HG03095 (cell line): ENCODE data around the gene USP48.
"Not testable (repeated sequence)": the region's sequence is repeated elsewhere in the genome, so short reads cannot be mapped to it uniquely, and the experiment has no call there.

Experiments used
- ATAC-seq: cut with Tn5 transposase; IDR thresholded peaks from one replicate; pipeline ENCODE4 v1.9.1; 2021; ENCODE audit warnings: moderate library complexity; ENCODE audit not compliant: unreplicated experiment

The USP48 gene

DNA sequence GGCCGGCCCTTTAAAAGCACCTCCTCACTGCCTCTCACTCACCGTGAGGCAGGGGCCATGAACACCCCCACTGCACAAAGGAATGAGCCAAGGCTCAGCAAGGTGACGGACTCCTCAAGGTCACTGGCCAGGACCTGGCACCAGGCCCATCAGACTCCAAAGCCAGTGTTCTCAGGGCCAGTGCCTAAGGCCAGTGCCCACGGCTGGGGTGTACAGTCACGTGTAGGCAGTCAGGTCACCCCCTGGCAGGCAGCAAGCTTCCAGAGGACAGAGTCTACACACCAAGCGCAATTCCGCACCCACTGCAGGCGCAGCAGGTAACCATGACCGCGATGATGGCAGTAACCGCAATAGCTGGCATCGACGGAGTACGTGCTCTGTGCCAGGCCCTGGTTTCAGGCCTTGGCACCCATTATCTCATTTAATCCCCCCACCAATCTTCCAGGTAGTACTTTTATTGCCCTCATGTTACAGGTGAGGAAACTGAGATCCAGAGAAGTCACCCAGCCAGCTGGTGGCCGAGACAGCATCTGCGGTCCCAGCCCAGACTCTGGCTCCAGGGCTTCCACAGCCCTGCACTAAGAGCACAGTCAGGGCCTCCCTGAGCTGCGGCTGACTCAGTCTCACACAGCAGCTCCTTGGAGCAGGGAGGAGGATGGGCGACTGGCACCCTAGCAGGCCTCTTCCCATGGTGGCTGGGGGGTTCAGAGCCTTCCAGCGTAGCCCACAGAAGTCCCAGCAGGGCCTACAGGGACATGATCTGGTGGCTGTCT lies 140.8 kb downstream of the USP48 start:
- ATAC-seq: no peak

DNA sequence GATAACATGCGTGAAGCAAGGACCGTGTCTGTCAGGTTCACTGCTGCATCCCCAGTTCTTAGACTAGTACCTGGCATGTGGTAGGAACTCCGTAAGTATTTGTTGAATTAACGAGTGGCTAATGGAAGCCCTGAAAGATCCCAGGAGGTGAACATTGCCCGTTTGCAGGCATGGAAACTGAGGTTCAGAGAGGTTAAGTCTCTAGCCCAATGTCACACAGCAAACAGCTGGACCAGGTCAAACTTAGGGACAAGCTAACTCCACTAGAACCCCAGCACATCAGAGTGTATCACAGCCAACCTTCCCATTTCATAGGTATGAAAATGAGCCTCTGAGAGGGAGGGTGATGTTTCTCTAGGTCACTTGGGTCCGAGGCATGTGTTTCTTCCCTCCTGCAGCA lies 141.4 kb downstream of the USP48 start:
- no peak for ATAC-seq

DNA sequence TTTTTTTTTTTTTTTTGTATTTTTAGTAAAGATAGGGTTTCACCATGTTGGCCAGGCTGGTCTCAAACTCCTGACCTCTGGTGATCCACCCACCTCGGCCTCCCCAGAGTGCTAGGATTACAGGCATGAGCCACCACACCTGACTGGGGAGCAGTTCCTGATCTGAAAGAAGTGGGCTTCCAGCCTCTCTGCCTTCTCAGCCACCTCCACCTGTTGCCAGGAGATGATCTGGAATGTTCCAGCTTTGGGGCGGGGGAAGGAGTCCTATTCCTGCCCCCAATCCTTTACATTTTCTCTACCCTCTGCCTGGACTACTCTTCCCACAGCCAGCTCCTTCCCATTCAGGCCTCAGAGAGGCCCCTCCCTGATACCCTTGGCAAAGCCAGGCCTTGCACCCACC lies 141.9 kb downstream of the USP48 start:
- ATAC-seq: no peak

DNA sequence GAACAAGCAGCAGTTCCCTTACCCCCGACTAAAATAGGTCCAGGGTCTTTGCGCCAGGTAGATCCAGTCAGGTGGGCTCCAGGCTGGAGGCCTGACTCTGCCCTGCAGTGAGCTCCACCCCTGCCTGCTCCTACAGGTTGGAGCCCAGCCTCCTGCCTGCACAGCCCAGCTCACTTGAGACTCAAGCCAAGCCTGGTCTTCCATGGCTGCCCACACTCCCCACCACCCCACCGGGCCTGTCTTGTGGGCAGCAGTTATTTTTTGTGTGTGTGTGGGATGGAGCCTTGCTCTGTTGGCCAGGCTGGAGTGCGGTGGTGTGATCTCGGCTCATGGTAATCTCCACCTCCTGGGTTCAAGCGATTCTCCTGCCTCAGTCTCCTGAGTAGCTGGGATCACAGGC lies 142.3 kb downstream of the USP48 start:
- ATAC-seq: no peak

DNA sequence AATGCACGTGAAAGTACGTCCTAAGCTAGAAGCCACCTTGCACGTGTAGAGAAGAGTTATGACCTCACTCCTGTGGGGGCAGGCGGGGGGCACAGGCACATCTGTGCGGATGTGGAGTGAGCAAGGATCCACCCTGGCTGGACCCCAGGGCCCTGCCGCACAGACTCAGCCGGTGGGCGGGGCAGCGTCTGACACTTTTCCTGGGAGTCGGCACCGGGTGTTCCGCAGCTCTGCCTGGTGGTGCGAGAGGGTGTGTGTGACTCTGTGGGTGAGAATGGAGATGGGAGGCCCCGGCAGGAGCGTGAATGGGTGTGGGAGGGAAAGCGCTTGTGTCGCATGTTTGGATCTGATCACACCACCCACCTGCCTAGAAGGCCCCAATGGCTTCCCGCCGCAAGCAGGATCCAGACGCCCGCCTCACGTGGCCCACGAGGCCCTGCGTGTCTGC lies 143.3 kb downstream of the USP48 start:
- ATAC-seq: no peak

DNA sequence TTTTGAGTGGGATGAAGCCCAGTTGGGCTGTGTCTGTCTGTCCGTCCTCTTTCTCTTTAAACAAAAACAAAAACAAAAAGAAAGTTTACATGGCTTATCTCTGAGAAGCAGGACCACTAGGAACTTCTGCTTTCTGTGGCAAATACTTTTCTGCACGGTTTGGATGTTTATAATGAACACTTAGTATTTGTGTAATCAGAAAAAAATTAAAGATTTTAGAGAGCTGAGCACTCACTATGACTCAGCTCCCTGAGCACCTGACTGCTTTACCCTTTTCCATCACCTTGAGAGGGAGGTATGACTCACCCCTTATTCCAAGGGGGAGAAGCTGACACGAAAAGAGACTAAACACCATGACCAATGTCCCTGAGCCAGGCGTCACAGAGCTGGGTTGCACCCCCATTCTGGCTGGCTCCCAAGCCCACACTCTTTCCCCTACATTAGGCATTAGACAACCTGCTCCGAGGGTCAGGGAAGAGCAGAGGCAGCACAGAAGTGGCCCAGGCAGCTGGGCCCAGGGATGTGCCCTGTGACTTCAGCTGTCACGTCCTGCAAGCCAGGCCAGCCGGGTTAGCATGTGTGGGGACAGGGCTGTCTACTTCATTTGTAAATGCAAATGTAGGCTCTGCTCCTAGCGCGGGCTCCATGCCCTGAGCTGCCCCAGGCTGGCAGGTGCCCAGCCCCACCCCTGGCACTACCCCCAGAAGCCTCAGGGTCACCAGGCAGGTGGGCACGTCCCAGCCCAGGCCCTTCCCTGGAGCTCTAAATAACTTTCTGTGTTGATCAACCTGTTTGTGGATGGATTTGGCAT lies 144.2 kb downstream of the USP48 start:
- no peak for ATAC-seq

DNA sequence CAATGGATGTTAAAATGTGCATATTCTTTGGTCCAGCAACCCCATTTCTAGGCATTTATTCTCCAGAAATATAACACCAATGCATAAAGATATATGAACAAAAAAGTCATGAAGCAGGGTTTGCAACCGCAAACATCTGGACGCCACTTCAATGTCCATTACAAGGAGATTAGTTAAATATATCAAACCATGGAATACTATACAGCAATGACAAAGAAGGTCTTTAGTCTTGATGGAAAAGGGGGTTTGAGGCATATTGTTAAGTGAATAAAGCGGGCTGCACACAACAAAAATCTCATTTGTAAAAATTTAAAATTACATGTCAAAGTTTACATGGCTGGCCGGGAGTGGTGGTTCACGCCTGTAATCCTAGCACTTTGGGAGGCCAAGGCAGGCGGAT lies 145.4 kb downstream of the USP48 start:
- no peak for ATAC-seq

DNA sequence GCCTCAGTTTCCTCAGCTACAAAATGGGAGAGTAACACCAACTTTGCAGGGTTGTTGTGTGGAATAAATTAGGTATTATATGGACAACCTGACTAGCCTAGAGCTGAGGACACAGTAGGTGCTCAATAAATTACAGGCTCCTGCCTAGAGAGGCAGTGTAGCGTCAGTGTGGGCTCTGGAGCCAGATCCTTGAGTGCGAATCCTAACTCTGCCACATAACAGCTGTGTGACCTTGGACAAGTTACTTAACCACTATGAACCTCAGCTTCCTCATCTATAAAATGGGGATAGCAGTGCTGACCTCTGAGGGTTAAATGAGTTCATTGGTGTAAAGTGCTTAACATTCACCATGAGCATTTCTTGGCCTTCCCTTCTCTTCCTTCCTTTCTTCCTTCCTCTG lies 146.9 kb downstream of the USP48 start:
- no peak for ATAC-seq

DNA sequence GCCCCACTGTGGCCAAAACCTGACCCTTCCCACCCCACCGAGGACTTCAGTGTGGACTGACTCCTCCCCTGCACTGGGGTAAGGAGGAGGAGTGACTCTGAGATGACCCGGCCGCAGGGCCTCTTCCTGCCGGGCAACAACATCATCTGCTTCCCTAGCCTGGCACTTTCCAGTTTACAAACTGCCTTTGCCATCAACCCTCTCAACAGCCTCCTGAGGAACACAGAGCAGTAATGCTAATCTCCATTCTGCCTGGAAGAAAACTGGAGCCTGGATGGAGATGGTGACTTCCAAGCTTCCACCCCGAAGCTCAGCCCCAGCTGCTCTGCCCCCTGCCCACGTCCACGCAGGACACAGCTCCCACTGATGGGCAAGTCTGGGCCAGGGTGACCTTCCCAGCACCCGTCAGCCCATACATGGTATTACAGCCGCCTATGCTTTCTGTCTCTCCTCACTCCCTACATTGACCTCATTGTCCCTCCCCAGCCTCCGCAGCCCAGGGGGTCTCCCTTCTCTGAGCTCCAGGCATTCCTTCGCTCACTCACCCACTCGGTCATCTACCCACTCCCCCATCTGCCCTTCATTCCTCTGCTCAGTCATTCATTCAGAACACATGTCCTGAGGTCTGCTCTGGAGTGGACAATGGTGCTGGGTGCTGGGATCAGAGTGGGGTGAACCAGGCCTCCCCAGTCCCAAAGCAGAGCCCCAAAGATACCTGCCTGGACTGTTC lies 148.0 kb downstream of the USP48 start:
- ATAC-seq: no peak

DNA sequence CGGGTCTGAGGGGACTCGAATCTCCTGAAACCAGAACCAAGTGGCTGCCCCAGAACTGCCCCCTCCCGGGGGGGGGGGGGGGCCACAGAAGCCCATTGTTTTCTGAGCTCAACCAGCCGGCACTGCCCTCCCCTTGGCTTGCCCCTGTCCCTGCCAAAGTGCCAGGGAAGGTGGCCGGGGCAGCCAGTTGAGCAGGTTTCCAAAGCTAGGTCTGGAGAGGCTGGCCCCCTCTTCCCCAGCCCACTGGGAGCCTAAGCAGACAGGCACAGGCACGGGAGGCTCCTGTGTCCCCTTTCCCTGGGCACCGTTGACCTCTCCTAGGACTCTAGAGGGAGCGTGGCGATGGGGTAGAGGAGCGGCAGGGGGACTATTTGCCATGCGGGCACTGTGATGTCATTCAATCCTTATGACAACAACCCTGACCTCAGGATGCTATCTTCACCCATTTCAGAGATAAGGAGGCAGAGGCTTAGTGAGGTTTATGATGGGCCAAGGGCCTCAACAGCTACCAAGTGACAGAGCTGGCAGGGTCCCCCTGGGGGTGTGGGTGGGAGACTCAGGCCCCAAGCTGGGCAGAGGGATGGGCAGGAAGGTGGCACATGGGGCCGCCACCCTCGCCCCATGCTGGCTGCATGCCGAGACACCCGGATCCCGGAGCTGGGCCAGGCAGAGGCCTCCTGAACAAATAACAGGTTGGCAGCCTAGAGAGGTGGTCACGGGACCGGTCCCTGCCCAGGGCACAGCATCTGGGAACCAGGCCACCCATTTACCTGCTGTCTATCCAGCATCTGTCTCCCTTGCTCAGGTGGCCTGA lies 148.8 kb downstream of the USP48 start:
- no peak for ATAC-seq

DNA sequence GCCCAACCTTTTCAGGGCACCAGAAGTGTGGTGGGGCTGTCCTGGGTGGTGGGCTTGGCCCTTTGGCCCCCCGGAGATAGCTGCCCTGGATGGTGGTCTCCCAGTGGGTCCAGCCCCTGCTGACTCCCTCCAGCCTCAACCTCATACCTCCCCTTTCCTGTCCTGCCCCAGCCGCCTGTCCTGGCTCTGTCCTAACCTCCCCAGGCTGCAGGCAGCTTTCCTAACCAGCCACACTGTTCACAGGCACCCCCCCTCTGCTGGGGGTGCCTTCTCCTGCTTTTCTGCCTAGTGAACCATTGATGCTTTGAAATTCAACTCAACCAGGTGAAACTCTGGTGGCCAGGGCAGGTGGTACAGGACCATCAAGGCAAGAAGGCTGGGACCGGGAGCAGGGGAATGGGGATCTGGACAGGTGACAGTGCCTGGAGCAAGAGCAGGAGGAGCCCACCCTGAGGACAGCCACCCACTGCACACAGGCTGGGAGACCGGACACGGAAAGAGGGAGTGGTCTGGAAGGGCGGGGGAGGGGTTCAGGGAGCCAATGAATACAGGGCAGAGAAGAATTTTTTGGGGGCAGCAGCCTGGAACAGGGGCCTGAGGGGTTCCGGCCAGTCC lies 149.7 kb downstream of the USP48 start:
- no peak for ATAC-seq

DNA sequence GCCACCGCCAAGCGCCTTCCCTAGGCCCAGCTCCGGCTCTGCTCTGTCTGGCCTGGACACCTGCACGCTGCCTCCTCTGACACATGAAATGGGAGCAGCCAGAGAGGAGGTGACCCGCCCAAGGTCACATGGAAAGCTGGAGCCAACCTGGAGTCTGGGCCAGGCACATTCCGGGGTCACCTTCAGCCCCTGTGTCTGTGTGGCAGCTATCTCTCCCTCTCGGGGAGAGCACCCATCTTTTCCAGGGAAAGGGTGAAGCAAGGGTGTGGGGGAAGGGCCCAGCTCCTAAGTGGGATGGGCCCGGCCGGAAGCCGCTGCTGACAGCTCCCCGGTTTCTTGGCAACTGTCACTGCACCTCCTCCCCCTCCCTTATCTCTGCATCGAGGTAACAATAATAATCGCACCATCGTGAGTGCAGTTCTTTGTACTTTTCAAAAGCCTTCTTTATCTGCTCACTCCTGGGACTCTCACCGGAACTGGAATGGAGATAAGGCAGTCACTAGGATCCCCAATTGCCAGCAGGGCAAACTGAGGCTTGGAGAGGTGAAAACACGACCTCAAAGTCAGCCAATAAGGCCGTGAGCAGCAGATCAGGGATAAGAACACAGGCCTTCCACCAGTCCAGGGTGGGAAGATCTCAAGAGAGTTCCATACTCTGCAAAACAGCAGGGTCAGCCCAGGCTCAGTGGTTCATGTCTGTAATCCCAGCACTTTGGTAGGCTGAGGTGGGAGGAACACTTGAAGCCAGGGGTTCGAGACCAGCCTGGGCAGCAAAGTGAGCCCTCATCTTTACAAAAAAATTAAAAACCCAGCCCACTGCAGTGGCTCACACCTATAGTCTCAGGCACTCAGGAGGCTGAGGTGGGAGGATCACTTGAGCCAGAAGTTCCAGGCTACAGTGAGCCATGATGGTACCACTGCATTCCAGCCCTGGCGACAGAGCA lies 150.7 kb downstream of the USP48 start:
- ATAC-seq: no peak

DNA sequence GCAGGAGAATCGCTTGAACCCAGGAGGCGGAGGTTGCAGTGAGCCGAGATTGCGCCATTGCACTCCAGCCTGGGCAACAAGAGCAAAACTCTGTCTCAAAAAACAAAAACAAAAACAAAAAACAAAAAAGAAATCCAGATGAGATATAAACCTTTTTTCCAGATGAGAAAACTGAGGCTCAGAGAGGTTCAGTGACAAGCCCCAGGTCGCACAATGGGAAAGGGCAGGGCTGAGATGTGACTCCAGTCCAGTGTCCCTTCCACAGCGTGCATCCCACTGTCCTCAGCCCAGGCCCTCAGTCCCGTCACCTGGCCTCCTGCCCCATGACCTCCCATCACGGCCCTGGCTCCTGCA lies 151.4 kb downstream of the USP48 start:
- not testable (repeated sequence) for ATAC-seq

DNA sequence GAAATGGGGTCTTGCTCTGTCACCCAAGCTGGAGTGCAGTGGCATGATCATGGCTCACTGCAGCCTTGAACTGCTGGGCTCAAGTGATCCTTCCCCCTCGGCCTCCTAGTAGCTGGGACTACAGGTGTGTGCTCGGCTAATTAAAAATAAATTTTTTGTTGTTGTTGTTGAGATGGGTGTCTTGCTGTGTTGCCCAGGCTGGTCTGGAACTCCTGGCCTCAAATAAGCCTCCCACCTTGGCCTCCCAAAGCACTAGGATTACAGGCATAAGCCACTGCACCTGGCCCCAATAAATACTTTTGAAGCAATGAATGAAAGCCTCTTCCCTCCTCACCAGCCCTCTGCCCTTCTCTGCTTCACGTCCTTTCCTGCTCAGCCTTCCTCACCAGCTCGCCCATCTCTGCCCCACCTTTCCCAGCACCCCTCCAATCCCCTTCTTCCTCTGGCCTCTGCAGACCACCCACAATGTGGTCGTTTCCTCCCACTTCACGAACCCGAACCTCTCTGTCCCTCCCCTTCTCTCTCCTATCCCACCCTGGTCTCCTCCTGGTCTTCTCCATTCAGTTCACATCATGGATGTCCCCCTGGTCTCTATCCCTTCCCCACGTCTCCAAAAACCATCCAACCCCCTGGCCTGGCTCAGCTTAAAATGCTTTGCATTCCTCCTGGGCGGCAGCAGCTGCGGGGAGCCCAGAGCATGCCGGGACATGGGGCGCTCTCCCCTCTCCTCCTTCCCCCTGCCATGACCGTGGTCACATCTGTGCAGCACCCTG lies 152.2 kb downstream of the USP48 start:
- no peak for ATAC-seq

DNA sequence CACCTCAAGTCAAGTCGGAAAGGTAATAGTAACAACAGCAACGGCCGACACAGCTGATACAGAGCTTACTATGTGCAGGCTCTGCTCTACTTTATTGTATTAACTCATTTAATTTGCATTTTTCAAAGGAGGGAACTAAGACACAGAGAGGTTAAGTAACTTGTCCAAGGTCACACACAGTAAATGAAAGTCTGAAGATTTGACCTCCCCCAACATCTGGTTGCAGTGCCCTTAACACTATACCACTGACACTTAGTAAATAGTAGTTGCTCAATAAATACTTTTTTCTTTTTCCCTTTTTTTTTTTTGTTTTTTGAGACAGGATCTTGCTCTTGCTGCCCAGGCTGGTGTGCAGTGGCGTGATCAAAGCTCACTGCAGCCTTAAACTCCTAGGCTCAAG lies 153.0 kb downstream of the USP48 start:
- ATAC-seq: no peak

DNA sequence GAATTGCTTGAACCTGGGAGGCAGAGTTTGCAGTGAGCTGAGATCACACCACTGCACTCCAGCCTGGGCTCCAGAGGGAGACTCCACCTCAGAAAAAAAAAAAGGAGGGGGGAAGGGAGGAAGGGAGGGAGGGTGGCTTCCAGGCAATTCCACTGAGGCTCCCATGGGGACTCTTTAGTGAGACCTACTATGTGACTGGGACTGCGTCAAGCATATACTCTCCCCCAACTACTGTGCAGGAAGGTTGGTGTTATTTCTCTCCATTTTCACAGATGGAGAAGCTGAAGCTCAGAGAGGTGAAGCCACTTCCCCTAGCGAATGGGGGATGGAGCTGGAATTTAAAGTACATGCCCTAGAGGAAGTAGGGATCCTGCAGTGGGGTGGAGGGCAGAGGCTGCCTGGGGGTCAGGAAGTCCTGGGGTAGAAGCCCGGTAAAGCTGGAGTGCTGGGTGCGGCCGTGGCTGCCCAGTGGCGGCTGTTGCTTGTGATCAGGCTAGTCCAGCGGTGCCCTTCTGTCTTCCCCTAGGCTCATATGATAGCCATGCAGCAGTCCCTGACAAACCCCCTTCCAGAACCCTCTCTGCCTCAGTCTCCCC lies 154.1 kb downstream of the USP48 start:
- no peak for ATAC-seq
